Sigmoid colon (tissue), 4 donors: ENCODE measurements around the gene CGB8.

Source experiments
- CTCF ChIP-seq, 4 experiments: fragments of 450-650 bp in 3 of 4; fragments of 200-600 bp in 1 of 4; IDR thresholded peaks; one replicate each; pipeline ENCODE4 v1.5.1; 2016 to 2019; ENCODE audit warnings: antibody characterized with exemption in 4 of 4, mild to moderate bottlenecking in 3 of 4, moderate library complexity in 2 of 4
- EP300 ChIP-seq, 4 donors: sonication (generic); formaldehyde crosslinking; IDR thresholded peaks; one replicate each; pipeline ENCODE4 v1.6.1; 2017; ENCODE audit warnings: antibody characterized with exemption in 4 of 4
- POLR2AphosphoS5 ChIP-seq, 4 donors: sonication (generic); formaldehyde crosslinking; IDR thresholded peaks; one replicate each; pipeline ENCODE4 v1.6.1; 2017; ENCODE audit warnings: antibody characterized with exemption in 4 of 4

- TF ChIP-seq CTCF (IDR thresholded peaks at IDR 0.05) (no peak), POLR2AphosphoS5 (IDR thresholded peaks at IDR 0.05) (no peak), EP300 (IDR thresholded peaks at IDR 0.05) (no peak)
Observed at GRCh38 chr19:49059053-49059452, 10.1 kb upstream of the CGB8 start.
